ENCODE results near the gene B4GALNT3.
"Not testable (repeated sequence)": the region's sequence is repeated elsewhere in the genome, so short reads cannot be mapped to it uniquely, and the experiment has no call there.

B4GALNT3 gene

GRCh38 chr12:459430-460258 lies at the start of gene B4GALNT3:
TSS of gene B4GALNT3 (plus strand) at chr12:459939. CDS start at chr12:460377, 438 bp downstream.
- DNase-seq: peak; percentile 87

- no peak for DNase-seq
Measured at GRCh38 chr12:414859-415258, 44.9 kb upstream of the B4GALNT3 start.

GRCh38 chr12:418432-418831 lies 41.3 kb upstream of the B4GALNT3 start:
- no peak for DNase-seq

- no peak for DNase-seq
Measured at GRCh38 chr12:422526-422925, 37.2 kb upstream of the B4GALNT3 start.

GRCh38 chr12:435737-436136 lies 24.0 kb upstream of the B4GALNT3 start:
- DNase-seq: not testable (repeated sequence)

- peak; percentile 22 for DNase-seq
Measured at GRCh38 chr12:442235-442884, 17.4 kb upstream of the B4GALNT3 start.

GRCh38 chr12:447141-447540 lies 12.6 kb upstream of the B4GALNT3 start:
- no peak for DNase-seq

GRCh38 chr12:449203-449602 lies 10.5 kb upstream of the B4GALNT3 start:
- no peak for DNase-seq

GRCh38 chr12:450438-450837 lies 9.3 kb upstream of the B4GALNT3 start:
- no peak for DNase-seq

GRCh38 chr12:452667-453210 lies 7.0 kb upstream of the B4GALNT3 start:
- peak; percentile 50 for DNase-seq

GRCh38 chr12:454833-455232 lies 4.9 kb upstream of the B4GALNT3 start:
- DNase-seq: no peak

- DNase-seq: no peak
Measured at GRCh38 chr12:455821-456220, 3.9 kb upstream of the B4GALNT3 start.

GRCh38 chr12:457676-458075 lies 2.1 kb upstream of the B4GALNT3 start:
- DNase-seq: no peak

- DNase-seq: no peak
Measured at GRCh38 chr12:459050-459429, 699 bp upstream of the B4GALNT3 start.

GRCh38 chr12:460261-461230 lies 807 bp downstream of the B4GALNT3 start:
- peak; percentile 63 for DNase-seq

GRCh38 chr12:461425-461824 lies 1.7 kb downstream of the B4GALNT3 start:
- no peak for DNase-seq

GRCh38 chr12:462936-463705 lies 3.4 kb downstream of the B4GALNT3 start:
- peak; percentile 14 for DNase-seq

- DNase-seq: no peak
Measured at GRCh38 chr12:464484-465267, 4.9 kb downstream of the B4GALNT3 start.

GRCh38 chr12:466039-466438 lies 6.3 kb downstream of the B4GALNT3 start:
- DNase-seq: no peak

GRCh38 chr12:466762-467161 lies 7.0 kb downstream of the B4GALNT3 start:
- DNase-seq: no peak

GRCh38 chr12:467591-467990 lies 7.9 kb downstream of the B4GALNT3 start:
- no peak for DNase-seq

All from NCI-H146 (cell line).